H1 (cell line): ENCODE data around the gene ELF4. TPM values are rescaled to one million over a fixed set of nuclear protein-coding genes. Genes with fewer than 3 reads are reported as not detected.

Source experiments
- CTCF ChIA-PET: fragments of 300-600 bp; sonication (Branson Sonifier 250); formaldehyde crosslinking; loops from one replicate; lab custom pipeline; 2021; ENCODE audit not compliant: partially characterized antibody; lab: Charles Lee
- POLR2A ChIA-PET: fragments of 300-600 bp; sonication (Branson Sonifier 250); formaldehyde crosslinking; loops from one replicate; lab custom pipeline; 2021; ENCODE audit warnings: inconsistent platforms; ENCODE audit not compliant: partially characterized antibody; lab: Charles Lee
- DNase-seq, 2 experiments: peaks; one replicate each; pipeline versions ENCODE4 v3.0.0 to v3.0.0-alpha.2; 2010 to 2022; ENCODE audit warnings: low spot score in 2 of 2, low read depth in 1 of 2, mixed read lengths in 1 of 2
- FAIRE-seq: peaks from 2 replicates; lab custom pipeline; 2011; peaks lifted over from hg19 to GRCh38; lab: Jason Lieb, UNC
- H2AFZ ChIP-seq: 2 replicates; pipeline ENCODE4 v1.8.1; 2012; ENCODE audit warnings: low read length, inconsistent platforms
- H2AK5ac ChIP-seq: 2 replicates; pipeline ENCODE4 v1.6.1; 2013; ENCODE audit warnings: low read depth, low read length
- H2BK120ac ChIP-seq: replicated peaks from 2 replicates; pipeline ENCODE3; 2013; ENCODE audit warnings: low read depth, low read length, inconsistent platforms
- H2BK12ac ChIP-seq: 2 replicates; pipeline ENCODE4 v1.6.1; 2013; ENCODE audit warnings: low read depth, low read length
- H2BK15ac ChIP-seq: 2 replicates; pipeline ENCODE4 v1.6.1; 2013; ENCODE audit warnings: low read length
- H2BK20ac ChIP-seq: 2 replicates; pipeline ENCODE4 v1.6.1; 2013; ENCODE audit warnings: low read length
- H2BK5ac ChIP-seq: 2 replicates; pipeline ENCODE4 v1.6.1; 2013; ENCODE audit warnings: low read depth, low read length
- H3K14ac ChIP-seq: 2 replicates; pipeline ENCODE4 v1.6.1; 2013; ENCODE audit warnings: inconsistent platforms; ENCODE audit not compliant: insufficient read length
- H3K18ac ChIP-seq: 2 replicates; pipeline ENCODE4 v1.6.1; 2013; ENCODE audit warnings: low read length; ENCODE audit errors: extremely low read depth
- H3K23ac ChIP-seq: 2 replicates; pipeline ENCODE4 v1.6.1; 2013; ENCODE audit warnings: inconsistent platforms; ENCODE audit not compliant: insufficient read length
- H3K23me2 ChIP-seq: 2 replicates; pipeline ENCODE4 v1.6.1; 2013; ENCODE audit warnings: low read depth, low read length
- H3K27ac ChIP-seq: 2 replicates; pipeline ENCODE4 v1.6.1; 2011; ENCODE audit warnings: low read depth, low read length, inconsistent platforms
- H3K27me3 ChIP-seq, 4 experiments: replicated peaks in 1 of 4; 1 replicate in 1 of 4; 2 replicates in 3 of 4; pipeline versions ENCODE4 v1.6.1 to v1.8.1; 2011 to 2013; ENCODE audit warnings: low read length in 3 of 4, mild to moderate bottlenecking in 3 of 4, inconsistent platforms in 2 of 4, mixed read lengths in 2 of 4, moderate library complexity in 1 of 4; ENCODE audit not compliant: control insufficient read depth in 3 of 4, insufficient read depth in 3 of 4; ENCODE audit errors: extremely low read depth in 1 of 4
- H3K36me3 ChIP-seq, 4 experiments: 2 replicates each; pipeline versions ENCODE4 v1.6.1 to v1.8.1; 2011 to 2013; ENCODE audit warnings: mild to moderate bottlenecking in 4 of 4, low read length in 3 of 4, moderate library complexity in 2 of 4, control low read depth in 1 of 4, inconsistent platforms in 1 of 4; ENCODE audit not compliant: insufficient read depth in 4 of 4, control insufficient read depth in 2 of 4
- H3K4ac ChIP-seq: replicated peaks from 2 replicates; pipeline ENCODE3; 2013; ENCODE audit warnings: low read length, low read depth, mixed read lengths, inconsistent platforms; ENCODE audit not compliant: insufficient read length
- H3K4me1 ChIP-seq, 4 experiments: replicated peaks in 1 of 4; 1 replicate in 1 of 4; 2 replicates in 3 of 4; pipeline versions ENCODE4 v1.6.1 to v1.8.1; 2011 to 2013; ENCODE audit warnings: low read length in 3 of 4, inconsistent platforms in 2 of 4, mixed read lengths in 1 of 4; ENCODE audit not compliant: insufficient read depth in 4 of 4, control insufficient read depth in 3 of 4
- H3K4me2 ChIP-seq, 2 experiments: 2 replicates each; pipeline versions ENCODE4 v1.6.1 to v1.8.1; 2011 to 2013; ENCODE audit warnings: low read depth in 2 of 2, low read length in 2 of 2, control low read depth in 1 of 2, inconsistent platforms in 1 of 2, mild to moderate bottlenecking in 1 of 2; ENCODE audit not compliant: insufficient read depth in 1 of 2
- H3K4me3 ChIP-seq, 4 experiments: fragments of 200-600, 300-600 bp in 1 of 4; sonication (generic), shearing (Covaris generic), sonication (Bioruptor Twin) in 1 of 4; 2 replicates each; pipeline versions ENCODE4 v1.5.1 to v1.8.1; 2011 to 2016; ENCODE audit warnings: low read length in 4 of 4, low read depth in 3 of 4, control low read depth in 2 of 4, inconsistent platforms in 2 of 4, mild to moderate bottlenecking in 2 of 4, mixed read lengths in 1 of 4, moderate library complexity in 1 of 4; ENCODE audit not compliant: insufficient read depth in 2 of 4; ENCODE audit errors: extremely low read depth in 1 of 4
- H3K56ac ChIP-seq: replicated peaks from 2 replicates; pipeline ENCODE3; 2013; ENCODE audit warnings: low read depth, mild to moderate bottlenecking, mixed read lengths, low read length, inconsistent platforms; ENCODE audit not compliant: insufficient read length
- H3K79me1 ChIP-seq: 2 replicates; pipeline ENCODE4 v1.6.1; 2013; ENCODE audit warnings: low read depth, low read length, control low read depth
- H3K79me2 ChIP-seq, 2 experiments: 2 replicates each; pipeline versions ENCODE4 v1.6.1 to v1.8.1; 2012 to 2013; ENCODE audit warnings: low read length in 2 of 2, mild to moderate bottlenecking in 2 of 2, inconsistent platforms in 1 of 2; ENCODE audit not compliant: insufficient read depth in 2 of 2, control insufficient read depth in 1 of 2
- H3K9ac ChIP-seq, 4 experiments: replicated peaks in 1 of 4; 1 replicate in 1 of 4; 2 replicates in 3 of 4; pipeline versions ENCODE4 v1.6.1 to v1.8.1; 2011 to 2013; ENCODE audit warnings: low read depth in 3 of 4, low read length in 3 of 4, control low read depth in 2 of 4, mild to moderate bottlenecking in 2 of 4, moderate library complexity in 2 of 4, inconsistent platforms in 1 of 4; ENCODE audit errors: extremely low read depth in 1 of 4
- H3K9me3 ChIP-seq, 2 experiments: 2 replicates each; pipeline versions ENCODE4 v1.6.1 to v1.8.1; 2012 to 2013; ENCODE audit warnings: mild to moderate bottlenecking in 2 of 2, moderate library complexity in 2 of 2, control low read depth in 1 of 2, inconsistent platforms in 1 of 2, low read depth in 1 of 2, low read length in 1 of 2, mixed read lengths in 1 of 2; ENCODE audit not compliant: insufficient read depth in 2 of 2
- H4K20me1 ChIP-seq, 2 experiments: replicated peaks in 1 of 2; 2 replicates each; pipeline versions ENCODE3 to v1.8.1; 2011 to 2013; ENCODE audit warnings: inconsistent platforms in 2 of 2, low read length in 2 of 2, mild to moderate bottlenecking in 1 of 2; ENCODE audit not compliant: insufficient read depth in 2 of 2, control insufficient read depth in 1 of 2
- H4K5ac ChIP-seq: 2 replicates; pipeline ENCODE4 v1.6.1; 2013; ENCODE audit warnings: low read length, low read depth, mixed read lengths, inconsistent platforms; ENCODE audit not compliant: insufficient read length
- H4K8ac ChIP-seq: 2 replicates; pipeline ENCODE4 v1.8.0; 2013; ENCODE audit warnings: mild to moderate bottlenecking, moderate library complexity, low read length, inconsistent platforms; ENCODE audit not compliant: insufficient read depth; ENCODE audit errors: extremely low read depth
- H4K91ac ChIP-seq: replicated peaks from 2 replicates; pipeline ENCODE3; 2013; ENCODE audit warnings: low read length, mixed read lengths, inconsistent platforms; ENCODE audit not compliant: insufficient read length
- EGR1 ChIP-seq: IDR thresholded peaks from 2 replicates; pipeline ENCODE4 v1.6.1; 2011; ENCODE audit warnings: low read depth, low read length, borderline replicate concordance
- EZH2 ChIP-seq: fragments of 200-600 bp; sonication (generic); IDR thresholded peaks from 2 replicates; pipeline ENCODE4 v1.7.1; 2012; ENCODE audit warnings: low read depth, mild to moderate bottlenecking, moderate library complexity, low read length, inconsistent platforms; ENCODE audit not compliant: severe bottlenecking
- SRF ChIP-seq: IDR thresholded peaks from 2 replicates; pipeline ENCODE4 v1.6.1; 2011; ENCODE audit warnings: mild to moderate bottlenecking, low read depth, low read length, moderate library complexity
- WGBS, 2 experiments: shearing (Covaris generic) in 1 of 2; methylation state at CpG; one replicate each; pipeline versions ENCODE4 v1.1.6 to v1.1.7; 2013 to 2015; ENCODE audit warnings: low lambda C conversion rate in 2 of 2, mixed read lengths in 2 of 2, inconsistent platforms in 1 of 2, low coverage in 1 of 2, missing lambda C conversion rate in 1 of 2; ENCODE audit not compliant: insufficient replicate concordance in 2 of 2, insufficient coverage in 1 of 2, insufficient read length in 1 of 2; ENCODE audit errors: extremely low coverage in 1 of 2, missing lambda C conversion rate in 1 of 2; 5-methylcytosine and 5-hydroxymethylcytosine counted together
- polyA plus RNA-seq, 7 experiments: library from polyadenylated mRNA; depleted of rRNA in 3 of 7; stranded (reverse) in 5 of 7; unstranded in 2 of 7; fragments of >200 nt in 5 of 7; fragments of 200-250 nt in 2 of 7; gene quantifications; 1 replicate in 5 of 7; 2 replicates in 1 of 7; 4 replicates in 1 of 7; pipeline versions ENCODE4 v1.2.1 to v1.2.3, GENCODE V29; 2011 to 2013; ENCODE audit warnings: missing spikeins in 2 of 7, mixed read lengths in 2 of 7
- total RNA-seq: library from RNA; stranded (reverse); fragmentation: NEBNext Ultra II Directional; extraction: Animal tissue kit (Norgen Biotek cat#: 25700); gene quantifications from 2 replicates; pipeline ENCODE4 v1.2.1, GENCODE V29; 2021

Gene ELF4
- total and polyA plus RNA-seq, 2 of the 8 experiments (the other 6 are each of a cell fraction or from before 2014, with no cell fraction given), result 1.8 to 2.0 TPM

- Histone ChIP-seq H3K4me3 (no peak overlapping the region), H3K79me1 (no peaks in the 10 kb centered on the region), H4K8ac (no peak overlapping the region), H3K27ac (no peak overlapping the region), H2AK5ac (no peak overlapping the region), H2BK120ac (no peak overlapping the region), H2BK5ac (no peak overlapping the region), H2BK20ac (no peak overlapping the region), H3K9me3 (no peaks in the 10 kb centered on the region), H3K4me2 (no peak overlapping the region), H3K36me3 (peaks cover 0 to 28% (median 15%) of the 10 kb centered on the region in 4 experiments; a peak in 7 of 8 replicates), H3K79me2 (no peaks in the 10 kb centered on the region), H3K14ac (no peak overlapping the region), H2BK12ac (no peak overlapping the region), H3K4ac (no peak overlapping the region), H4K5ac (no peak overlapping the region), H3K18ac (no peak overlapping the region), H3K27me3 (no peaks in the 10 kb centered on the region), H3K23ac (no peak overlapping the region), H2AFZ (no peak overlapping the region), H4K91ac (no peak overlapping the region), H3K56ac (no peak overlapping the region), H3K23me2 (no peaks in the 10 kb centered on the region), H3K4me1 (no peaks in the 10 kb centered on the region), H4K20me1 (no peaks in the 10 kb centered on the region), H2BK15ac (no peak overlapping the region), H3K9ac (no peak overlapping the region)
- 95% methylated on average over 5 of the region's 5 CpGs; no CpG with 5 or more reads in 1 of the 2 experiments for WGBS, 2 experiments
- CTCF ChIA-PET, result interaction anchor here (0.5 to 1.8 kb wide), 3 partner anchors 12 to 526 kb away, joined by 3 to 6 read pairs (median 4); no protein-coding TSS in a partner anchor
- TF ChIP-seq EZH2 (no peak), EGR1 (no peak), SRF (no peak)
- POLR2A ChIA-PET, result interaction anchor here (0.7 to 1.1 kb wide), 3 partner anchors 11 to 49 kb away, joined by 3 read pairs; no protein-coding TSS in a partner anchor
- DNase-seq (no peak), FAIRE-seq (no peak)
Observed at GRCh38 chrX:130130990-130131389, 20.7 kb upstream of the ELF4 start.
